GM12891 (cell line): ENCODE results near the gene ABL1.

Experiments used
- DNase-seq: peaks from one replicate; pipeline ENCODE4 v3.0.0; 2011; ENCODE audit warnings: low spot score; ENCODE audit not compliant: insufficient read length
- FAIRE-seq: peaks from 2 replicates; lab custom pipeline; 2011; peaks lifted over from hg19 to GRCh38; lab: Jason Lieb, UNC
- PAX5 ChIP-seq: IDR thresholded peaks from 2 replicates; pipeline ENCODE4 v1.6.1; 2011; ENCODE audit warnings: low read length, moderate library complexity, mild to moderate bottlenecking; ENCODE audit not compliant: insufficient read depth, severe bottlenecking
- POLR2A ChIP-seq: IDR thresholded peaks from 2 replicates; pipeline ENCODE4 v1.6.1; 2011; ENCODE audit warnings: low read depth, low read length, control low read depth
- POLR2AphosphoS5 ChIP-seq: IDR thresholded peaks from 2 replicates; pipeline ENCODE4 v1.6.1; 2011; ENCODE audit warnings: low read depth, low read length, control low read depth
- POU2F2 ChIP-seq: IDR thresholded peaks from 2 replicates; pipeline ENCODE4 v1.6.1; 2011; ENCODE audit warnings: low read depth, mild to moderate bottlenecking, control low read depth, low read length, moderate library complexity
- SPI1 ChIP-seq: IDR thresholded peaks from 2 replicates; pipeline ENCODE4 v1.6.1; 2011; ENCODE audit warnings: low read depth, low read length, control low read depth
- TAF1 ChIP-seq: IDR thresholded peaks from 2 replicates; pipeline ENCODE4 v1.6.1; 2011; ENCODE audit warnings: low read depth, low read length, control low read depth

Gene ABL1

DNA sequence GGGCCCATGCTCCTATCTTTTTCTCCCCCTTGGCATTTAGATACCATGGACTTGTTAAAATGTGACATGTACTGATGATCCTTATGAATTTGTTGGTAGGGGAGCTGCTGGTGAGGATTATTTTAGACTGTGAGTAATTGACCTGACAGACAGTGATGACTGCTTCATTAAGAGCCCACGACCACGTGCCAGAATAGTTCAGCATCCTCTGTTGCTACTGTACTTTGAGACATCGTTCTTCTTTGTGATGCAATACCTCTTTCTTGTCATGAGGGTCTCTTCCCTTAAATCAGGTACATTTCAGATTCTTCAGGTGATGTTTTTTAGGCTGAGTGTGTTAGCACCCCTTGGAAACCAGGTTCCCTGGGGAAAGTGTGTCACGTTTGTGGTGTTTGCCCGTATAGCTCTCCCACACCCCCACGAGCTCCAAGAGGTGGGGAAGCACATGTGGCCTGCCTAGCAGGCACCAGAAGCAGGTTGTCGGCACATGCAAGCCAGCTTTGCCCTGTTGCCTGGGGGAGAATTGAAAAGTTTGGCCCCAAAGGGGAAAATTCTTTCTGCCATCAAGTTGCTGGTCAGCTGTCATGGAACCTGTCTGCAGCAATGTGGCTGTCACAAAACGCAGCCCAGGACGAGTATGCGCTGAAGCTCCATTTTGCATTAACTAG lies 36.5 kb downstream of the ABL1 start:
- FAIRE-seq, result peak; percentile 38

DNA sequence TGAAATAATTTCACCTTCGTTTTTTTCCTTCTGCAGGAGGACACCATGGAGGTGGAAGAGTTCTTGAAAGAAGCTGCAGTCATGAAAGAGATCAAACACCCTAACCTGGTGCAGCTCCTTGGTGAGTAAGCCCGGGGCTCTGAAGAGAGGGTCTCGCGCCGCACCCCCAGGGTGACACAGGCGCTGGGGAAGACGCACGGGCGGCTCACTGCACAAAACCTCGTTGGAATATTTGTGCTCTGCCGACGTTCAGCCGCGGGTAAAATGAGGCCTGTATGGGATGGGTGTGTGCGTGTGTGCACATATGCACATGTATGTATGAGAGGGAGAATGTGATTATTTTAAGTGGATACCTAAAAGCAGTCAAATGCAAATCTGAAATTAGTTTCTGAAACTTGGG lies 37.0 kb downstream of the ABL1 start:
- FAIRE-seq, result no peak

More for the DNA sequence above, 36.5 kb downstream of the ABL1 start:
- no peak for TF ChIP-seq POLR2AphosphoS5
- TF ChIP-seq POU2F2, result no peak
- no peak for TF ChIP-seq TAF1
- TF ChIP-seq PAX5, result no peak
- TF ChIP-seq POLR2A, result no peak
- TF ChIP-seq SPI1, result no peak
- no peak for DNase-seq

DNA sequence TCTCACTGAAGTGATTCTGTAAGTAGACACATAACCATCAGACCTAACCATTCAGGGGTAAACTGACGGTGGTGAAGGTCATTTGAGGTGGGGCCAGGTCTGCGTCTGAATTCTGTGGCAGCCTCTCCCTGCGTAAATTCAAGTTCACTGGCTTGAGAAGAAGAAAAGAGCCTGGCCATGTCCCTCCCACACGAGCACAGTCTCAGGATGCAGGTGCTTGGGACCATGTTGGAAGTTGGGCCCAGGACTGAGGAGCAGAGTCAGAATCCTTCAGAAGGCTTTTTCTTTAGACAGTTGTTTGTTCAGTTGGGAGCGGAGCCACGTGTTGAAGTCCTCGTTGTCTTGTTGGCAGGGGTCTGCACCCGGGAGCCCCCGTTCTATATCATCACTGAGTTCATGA lies 37.5 kb downstream of the ABL1 start:
- TF ChIP-seq PAX5, result no peak
- TF ChIP-seq POLR2AphosphoS5, result no peak
- no peak for TF ChIP-seq POU2F2
- TF ChIP-seq SPI1, result no peak
- no peak for TF ChIP-seq TAF1
- TF ChIP-seq POLR2A, result no peak
- DNase-seq (no peak), FAIRE-seq (no peak)

More for the DNA sequence above, 37.0 kb downstream of the ABL1 start:
- no peak for DNase-seq
- TF ChIP-seq POLR2A (no peak), PAX5 (no peak), POLR2AphosphoS5 (no peak), SPI1 (no peak), TAF1 (no peak), POU2F2 (no peak)

DNA sequence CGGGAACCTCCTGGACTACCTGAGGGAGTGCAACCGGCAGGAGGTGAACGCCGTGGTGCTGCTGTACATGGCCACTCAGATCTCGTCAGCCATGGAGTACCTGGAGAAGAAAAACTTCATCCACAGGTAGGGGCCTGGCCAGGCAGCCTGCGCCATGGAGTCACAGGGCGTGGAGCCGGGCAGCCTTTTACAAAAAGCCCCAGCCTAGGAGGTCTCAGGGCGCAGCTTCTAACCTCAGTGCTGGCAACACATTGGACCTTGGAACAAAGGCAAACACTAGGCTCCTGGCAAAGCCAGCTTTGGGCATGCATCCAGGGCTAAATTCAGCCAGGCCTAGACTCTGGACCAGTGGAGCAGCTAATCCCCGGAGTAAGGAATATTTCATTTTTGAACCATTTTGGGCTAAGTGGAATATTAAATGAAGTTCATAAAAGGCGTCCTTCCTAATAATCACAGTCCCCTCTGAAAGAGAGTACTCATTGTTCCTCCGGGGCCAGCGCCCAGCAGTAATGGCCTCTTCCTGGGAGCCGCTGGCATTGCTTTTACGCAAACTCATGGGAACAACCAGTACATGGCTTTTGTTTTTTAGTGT lies 38.0 kb downstream of the ABL1 start:
- no peak for DNase-seq
- FAIRE-seq, result no peak

DNA sequence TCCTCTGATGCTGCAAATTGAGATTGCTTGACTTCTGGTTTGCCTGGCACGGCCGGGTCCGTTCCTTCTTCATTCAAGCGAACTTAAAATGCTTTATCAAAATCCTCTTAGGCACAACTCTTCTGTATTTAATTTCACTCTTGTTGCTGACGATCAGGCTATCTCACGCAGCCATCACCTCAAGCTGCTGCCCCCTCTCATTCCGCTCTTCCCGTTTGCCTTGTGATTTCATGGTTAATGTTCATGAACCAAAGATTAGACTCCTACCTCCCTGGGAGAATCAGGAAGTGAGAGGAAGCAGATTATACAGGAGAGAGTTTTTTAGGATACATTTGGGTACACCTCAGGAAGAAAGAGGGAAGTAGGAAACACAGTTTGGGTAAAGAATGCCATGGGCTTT lies 38.9 kb downstream of the ABL1 start:
- FAIRE-seq (no peak), DNase-seq (no peak)
- TF ChIP-seq POLR2AphosphoS5 (no peak), TAF1 (no peak), PAX5 (no peak), SPI1 (no peak), POU2F2 (no peak), POLR2A (no peak)

More for the DNA sequence above, 38.0 kb downstream of the ABL1 start:
- TF ChIP-seq POLR2A (no peak), POLR2AphosphoS5 (no peak), POU2F2 (no peak), PAX5 (no peak), TAF1 (no peak), SPI1 (no peak)

DNA sequence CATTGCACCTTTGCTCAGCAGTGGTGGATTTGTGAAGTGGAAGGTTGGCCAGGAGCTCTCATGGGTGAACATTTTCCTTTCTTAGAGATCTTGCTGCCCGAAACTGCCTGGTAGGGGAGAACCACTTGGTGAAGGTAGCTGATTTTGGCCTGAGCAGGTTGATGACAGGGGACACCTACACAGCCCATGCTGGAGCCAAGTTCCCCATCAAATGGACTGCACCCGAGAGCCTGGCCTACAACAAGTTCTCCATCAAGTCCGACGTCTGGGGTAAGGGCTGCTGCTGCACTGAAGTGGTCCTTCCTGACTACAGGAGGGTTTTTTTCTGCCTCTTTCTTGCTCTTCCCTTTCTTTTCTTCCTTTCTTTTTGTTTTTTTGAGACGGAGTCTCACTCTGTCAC lies 39.7 kb downstream of the ABL1 start:
- FAIRE-seq (no peak), DNase-seq (no peak)
- TF ChIP-seq PAX5 (no peak), POLR2AphosphoS5 (no peak), TAF1 (no peak), POU2F2 (no peak), POLR2A (no peak), SPI1 (no peak)

DNA sequence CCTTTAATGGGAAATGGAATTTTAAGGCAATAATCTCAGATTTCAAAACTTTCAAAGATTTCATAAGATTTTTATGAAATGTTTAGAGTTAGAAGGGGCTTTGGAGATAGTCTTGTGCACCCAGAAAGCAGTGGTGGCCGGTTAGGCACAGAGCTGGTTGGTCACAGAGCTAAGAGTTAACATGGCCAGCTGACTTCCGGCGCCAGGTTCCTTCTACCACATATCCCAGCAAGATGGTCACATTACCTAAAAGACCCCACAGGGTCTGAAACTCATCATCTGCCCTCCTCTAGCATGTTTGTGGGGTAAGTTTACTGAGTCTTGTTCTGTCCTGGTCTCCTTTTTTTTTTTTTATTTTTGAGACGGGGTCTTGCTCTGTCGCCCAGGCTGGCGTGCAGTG lies 42.2 kb downstream of the ABL1 start:
- TF ChIP-seq POLR2A, result no peak
- TF ChIP-seq SPI1, result no peak
- no peak for TF ChIP-seq POLR2AphosphoS5
- TF ChIP-seq PAX5, result no peak
- no peak for TF ChIP-seq TAF1
- TF ChIP-seq POU2F2, result no peak
- DNase-seq, result no peak
- FAIRE-seq, result no peak

DNA sequence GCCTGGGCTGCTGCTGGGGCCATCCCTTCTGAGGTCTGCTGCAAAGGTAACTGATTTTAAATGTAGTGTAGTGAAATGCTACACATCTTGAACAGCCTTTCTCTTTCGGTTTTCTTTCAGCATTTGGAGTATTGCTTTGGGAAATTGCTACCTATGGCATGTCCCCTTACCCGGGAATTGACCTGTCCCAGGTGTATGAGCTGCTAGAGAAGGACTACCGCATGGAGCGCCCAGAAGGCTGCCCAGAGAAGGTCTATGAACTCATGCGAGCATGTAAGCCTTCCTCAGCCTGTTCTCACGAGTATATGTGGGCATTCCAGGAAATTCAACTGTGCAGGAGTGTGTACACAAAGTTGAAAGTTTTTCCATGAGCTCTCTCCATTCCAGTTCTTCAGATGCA lies 43.2 kb downstream of the ABL1 start:
- DNase-seq (no peak), FAIRE-seq (no peak)
- TF ChIP-seq TAF1 (no peak), PAX5 (no peak), POLR2AphosphoS5 (no peak), SPI1 (no peak)

DNA sequence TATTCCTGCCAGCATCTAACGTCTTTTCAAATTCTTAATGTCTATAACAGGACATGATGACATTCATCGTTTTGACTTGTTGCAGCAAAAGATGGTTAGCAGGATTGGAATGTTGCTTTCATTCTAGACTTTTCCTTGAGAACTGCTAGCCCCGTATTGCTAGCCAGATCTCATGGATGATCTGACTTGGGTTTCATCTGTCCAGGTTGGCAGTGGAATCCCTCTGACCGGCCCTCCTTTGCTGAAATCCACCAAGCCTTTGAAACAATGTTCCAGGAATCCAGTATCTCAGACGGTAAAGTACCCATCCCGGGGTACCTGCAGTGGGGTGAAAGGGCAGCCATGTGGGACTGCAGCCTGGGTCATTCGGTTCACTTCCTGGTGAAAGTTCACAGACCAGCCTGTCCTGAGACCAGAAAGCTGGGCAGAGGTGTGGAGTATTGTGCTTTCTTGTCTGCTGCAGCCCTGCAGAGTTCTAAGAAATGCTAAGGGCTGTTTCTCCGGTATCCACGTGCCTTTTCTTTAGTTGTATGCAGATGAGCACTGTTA lies 44.9 kb downstream of the ABL1 start:
- DNase-seq (no peak), FAIRE-seq (no peak)

More for the DNA sequence above, 44.9 kb downstream of the ABL1 start:
- TF ChIP-seq POLR2AphosphoS5, result no peak
- no peak for TF ChIP-seq POU2F2
- TF ChIP-seq PAX5, result no peak
- TF ChIP-seq POLR2A, result no peak
- no peak for TF ChIP-seq SPI1
- TF ChIP-seq TAF1, result no peak
